WI38 (cell line): Measurements from ENCODE around the gene TRIM25.

Experiments used
- H3K4me3 ChIP-seq: 2 replicates; pipeline ENCODE4 v1.5.1; 2011; ENCODE audit warnings: low read depth, mild to moderate bottlenecking, control low read depth, low read length
- CTCF ChIP-seq: IDR thresholded peaks from 2 replicates; pipeline ENCODE4 v1.5.1; 2012; ENCODE audit warnings: low read depth, mild to moderate bottlenecking, control low read depth, low read length

TRIM25 gene

DNA sequence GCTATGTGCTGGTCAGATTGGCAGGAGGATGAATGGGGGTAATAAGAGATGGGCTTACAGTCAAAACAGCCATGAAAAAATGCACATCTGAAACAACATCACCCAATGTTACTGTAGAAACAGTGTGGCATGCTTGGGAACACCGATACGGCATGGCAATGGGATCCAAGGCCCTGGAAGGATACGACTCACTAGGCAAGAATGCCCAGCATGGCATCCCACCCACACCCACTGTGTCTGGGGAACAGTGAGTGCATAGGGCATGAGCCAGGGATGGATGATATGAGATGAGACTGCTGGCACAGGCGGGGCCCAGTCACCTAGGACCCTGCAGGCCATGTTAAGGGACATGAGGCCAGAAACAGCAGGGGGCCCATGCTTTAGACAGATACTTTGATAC, 11.5 kb downstream of the TRIM25 start:
- no peak for TF ChIP-seq CTCF
- H3K4me3 ChIP-seq, result no peak overlapping the region

DNA sequence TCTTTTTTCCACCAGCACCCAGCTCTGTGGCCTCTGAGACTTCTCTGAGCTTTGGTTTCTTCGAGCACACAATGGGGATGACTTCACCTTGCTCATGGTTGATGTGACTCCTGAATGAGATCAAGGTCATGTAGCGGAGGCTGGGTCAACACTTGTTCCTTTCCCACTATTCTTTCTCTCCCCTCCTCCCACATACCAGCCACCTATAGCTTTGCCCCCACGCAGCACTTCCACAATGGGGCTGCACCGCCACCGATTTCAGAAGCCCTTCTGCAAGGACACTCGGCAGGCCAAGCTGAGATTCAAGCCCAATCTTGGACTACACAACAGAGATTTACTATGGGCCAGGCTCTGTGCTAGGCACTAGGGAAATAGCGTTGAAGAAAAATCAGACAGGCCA, 14.4 kb downstream of the TRIM25 start:
- no peak for TF ChIP-seq CTCF
- no peak overlapping the region for H3K4me3 ChIP-seq

GRCh38 chr17:56898874-56899273, 15.0 kb downstream of the TRIM25 start:
- no peak for TF ChIP-seq CTCF

DNA sequence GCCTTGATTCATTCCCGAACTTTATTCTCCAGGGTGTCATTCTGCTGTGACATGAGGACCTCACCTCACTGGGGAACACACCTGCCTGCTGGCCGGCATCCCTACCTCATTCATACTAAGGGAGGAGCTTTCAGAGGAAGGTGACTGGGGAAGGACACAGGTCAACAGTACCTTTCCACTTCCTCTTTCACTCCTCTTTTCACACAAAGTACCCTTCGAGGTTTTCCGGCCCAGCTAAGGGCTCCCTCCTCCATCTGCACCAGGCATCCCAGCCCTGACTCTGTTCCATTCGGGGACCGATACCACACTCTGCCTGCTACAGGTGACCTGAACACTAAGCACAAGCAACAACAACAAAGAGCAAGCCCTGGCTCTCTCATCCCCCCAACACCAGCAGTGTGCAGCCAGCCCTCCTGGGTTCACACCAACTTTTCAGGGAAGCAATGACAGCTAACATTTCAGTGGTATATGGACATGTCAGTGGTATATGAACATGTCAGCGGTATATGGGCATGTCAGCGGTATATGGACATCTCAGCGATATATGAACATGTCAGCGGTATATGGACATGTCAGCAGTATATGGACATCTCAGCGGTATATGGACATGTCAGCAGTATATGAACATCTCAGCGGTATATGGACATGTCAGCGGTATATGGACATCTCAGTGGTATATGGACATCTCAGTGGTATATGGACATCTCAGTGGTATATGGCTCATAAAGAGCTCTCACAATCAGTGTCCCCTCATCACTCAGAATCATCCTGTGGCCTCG, 16.0 kb downstream of the TRIM25 start:
- H3K4me3 ChIP-seq, result no peak overlapping the region
- no peak for TF ChIP-seq CTCF

More at GRCh38 chr17:56898874-56899273, 15.0 kb downstream of the TRIM25 start:
- no peak overlapping the region for H3K4me3 ChIP-seq

DNA sequence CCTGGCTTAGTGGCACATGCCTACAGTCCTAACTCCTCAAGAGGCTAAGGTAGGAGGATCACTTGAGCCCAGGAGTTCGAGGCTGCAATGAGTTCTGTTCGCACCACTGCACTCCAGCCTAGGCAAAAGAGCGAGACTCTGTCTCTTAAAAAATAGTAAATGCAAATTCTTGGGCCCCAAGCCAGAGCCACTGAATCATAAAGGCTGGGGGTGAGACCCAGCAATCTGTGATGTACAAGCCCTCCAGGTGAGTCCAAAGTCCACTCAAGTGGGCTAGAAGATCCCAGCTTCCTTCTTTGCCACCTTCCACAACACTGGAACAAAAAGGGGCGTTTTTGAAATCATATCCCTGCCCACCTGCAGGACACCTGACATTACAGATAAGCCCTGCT, 16.9 kb downstream of the TRIM25 start:
- H3K4me3 ChIP-seq, result no peak overlapping the region
- TF ChIP-seq CTCF, result no peak

DNA sequence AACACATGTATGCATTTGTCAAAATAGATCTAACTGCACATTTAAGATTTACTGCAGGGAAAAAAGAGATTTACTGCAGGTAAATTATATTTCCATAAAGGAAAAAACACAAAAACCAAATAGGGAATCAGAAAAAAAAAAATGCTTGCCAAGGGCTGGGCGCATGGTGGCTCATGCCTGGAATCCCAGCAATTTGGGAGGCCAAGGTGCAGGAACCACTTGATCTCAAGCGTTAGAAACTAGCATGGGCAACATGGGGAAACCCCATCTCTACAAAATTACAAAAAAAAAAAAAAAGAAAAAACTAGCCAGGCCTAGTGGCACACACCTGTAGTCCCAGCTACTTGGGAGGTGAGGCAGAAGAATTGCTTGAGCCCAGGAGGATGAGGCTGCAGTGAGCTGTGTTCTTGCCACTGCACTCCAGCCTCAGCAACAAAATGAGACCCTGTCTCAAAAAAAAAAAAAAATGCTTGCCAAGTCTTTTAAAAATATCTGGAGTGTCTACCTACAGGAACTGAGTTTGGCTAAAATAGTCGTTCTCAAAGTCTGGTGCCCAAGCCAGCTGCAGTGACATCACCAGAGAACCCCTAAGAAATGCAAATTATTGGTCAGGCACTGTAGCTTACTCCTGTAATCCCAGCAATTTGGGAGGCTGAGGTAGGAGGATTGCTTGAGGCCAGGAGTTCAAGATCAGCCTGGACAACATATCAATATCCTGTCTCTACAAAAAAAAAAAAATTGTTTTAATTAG, 17.5 kb downstream of the TRIM25 start:
- H3K4me3 ChIP-seq, result no peak overlapping the region
- TF ChIP-seq CTCF, result no peak

DNA sequence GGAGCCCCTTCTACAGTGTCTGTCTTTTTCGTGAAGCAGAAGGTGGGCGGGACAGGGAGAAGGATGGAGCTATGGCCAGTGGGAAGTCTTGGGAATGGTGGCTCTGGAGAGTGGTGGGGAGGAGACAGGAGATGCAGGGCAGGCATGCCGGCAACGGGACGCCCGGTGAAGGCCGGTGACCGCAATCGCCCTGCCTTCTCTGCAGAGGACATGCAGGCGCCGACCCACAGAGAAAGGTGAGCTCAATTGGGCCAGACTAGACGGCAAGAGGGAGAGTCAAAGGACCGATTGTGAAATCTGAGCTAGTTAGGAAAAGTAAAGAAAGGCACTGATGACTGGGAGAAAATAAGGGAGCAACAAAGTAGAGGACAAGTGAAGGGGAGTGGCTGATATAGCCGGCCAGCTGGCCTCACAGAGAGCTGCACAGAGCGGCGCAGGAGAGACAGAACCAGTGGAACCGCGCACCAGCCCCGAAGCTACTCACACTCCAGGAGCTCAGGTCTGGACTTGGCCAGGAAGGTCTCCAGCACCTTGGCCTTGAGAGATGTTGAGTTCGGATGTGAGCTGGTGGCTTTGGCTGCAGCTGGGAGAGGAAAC, 18.9 kb downstream of the TRIM25 start:
- no peak for TF ChIP-seq CTCF
- no peak overlapping the region for H3K4me3 ChIP-seq
